CD4-positive, alpha-beta T cell treated with Interleukin-17A for 4 hours (primary cell): ENCODE results near the gene MNAT1.
"Not testable (repeated sequence)": the region's sequence is repeated elsewhere in the genome, so short reads cannot be mapped to it uniquely, and the experiment has no call there.

Experiments
- DNase-seq: peaks from one replicate; pipeline ENCODE4 v3.0.0-alpha.2; 2020; ENCODE audit warnings: mixed read lengths

Gene MNAT1

DNA sequence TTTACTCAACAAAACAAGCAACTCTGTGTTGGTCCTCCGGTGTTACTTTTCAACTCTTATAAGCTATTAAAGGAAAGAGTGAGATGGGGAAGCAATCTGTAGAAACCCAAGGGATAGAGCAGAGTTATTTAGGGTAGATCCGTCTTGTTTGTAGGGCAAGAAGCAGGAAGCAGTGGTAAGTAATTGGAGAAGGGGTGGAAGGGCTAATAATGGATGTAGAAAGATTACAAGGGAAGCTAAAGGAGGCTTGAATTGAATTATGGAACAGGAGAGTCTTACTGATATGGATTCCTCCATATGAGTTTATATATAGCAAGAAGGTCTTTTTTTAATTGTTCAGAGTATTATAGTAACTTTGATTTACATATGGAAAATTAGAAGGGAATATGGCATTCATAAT lies 72.7 kb downstream of the MNAT1 start:
- no peak for DNase-seq

GRCh38 chr14:60807971-60808370 lies 73.4 kb downstream of the MNAT1 start:
- no peak for DNase-seq

DNA sequence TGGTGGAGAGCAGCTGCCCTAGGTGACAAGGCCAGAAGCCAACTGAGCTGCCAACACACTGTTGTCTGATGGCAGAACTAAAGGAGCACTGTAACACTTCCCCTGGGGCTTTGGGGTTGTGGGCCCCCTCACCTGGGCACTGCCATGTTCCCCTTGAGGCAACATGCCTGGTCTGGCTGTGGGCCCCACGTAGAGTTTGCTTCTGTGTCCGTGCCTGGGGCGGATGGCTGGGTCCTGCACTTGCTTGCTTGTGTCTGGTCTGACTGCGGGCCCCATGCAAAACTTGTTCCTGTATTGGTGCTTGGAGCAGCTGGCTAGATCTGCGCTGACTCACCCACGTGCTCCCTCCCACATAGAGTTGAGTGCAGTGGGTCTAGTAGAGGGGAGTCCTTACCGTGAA lies 78.4 kb downstream of the MNAT1 start:
- DNase-seq: no peak

GRCh38 chr14:60815371-60815770 lies 80.8 kb downstream of the MNAT1 start:
- no peak for DNase-seq

- DNase-seq: no peak
These were observed 82.6 kb downstream of the MNAT1 start for GRCh38 chr14:60817113-60817512.

- DNase-seq: no peak
These were observed 85.0 kb downstream of the MNAT1 start for GRCh38 chr14:60819575-60819974.

DNA sequence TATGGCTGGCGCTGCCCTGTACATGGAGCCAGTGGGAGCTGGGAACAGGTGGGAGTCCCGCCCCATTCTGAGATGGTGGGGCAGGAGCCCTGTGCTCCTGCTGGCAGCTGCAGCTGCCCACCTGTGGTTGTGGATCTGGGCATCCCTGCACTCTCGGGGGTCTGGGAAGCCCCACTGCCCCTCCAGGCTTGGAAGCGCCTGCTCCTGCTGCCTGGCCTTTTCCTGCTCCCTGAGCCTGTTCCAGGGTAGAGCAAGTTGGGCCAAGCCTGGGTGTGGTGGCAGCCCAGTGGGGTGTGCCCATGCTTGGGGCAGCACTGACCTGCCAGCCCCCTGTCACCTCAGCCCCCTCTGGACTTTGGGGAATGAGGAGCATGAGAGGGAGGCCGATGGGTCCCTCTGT lies 104.0 kb downstream of the MNAT1 start:
- DNase-seq: no peak

DNA sequence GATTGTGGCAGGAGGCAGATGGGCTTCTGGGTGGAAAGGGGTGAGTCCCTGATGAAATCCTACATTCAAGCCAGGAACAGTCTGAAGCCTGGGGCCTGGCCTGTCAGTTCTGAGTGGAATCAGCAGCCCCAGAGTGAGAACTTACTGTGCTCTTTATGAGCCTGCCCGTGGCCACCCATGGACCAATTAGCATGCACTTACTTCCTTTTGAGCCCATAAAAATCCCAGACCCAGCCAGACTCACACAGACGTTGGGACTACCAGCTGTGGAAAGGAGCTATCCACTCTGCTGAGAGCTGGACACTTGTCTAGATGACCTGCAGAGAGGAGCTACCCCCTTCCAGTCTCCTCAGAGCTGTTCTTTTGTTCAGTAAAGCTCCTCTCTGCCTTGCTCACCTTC lies 104.5 kb downstream of the MNAT1 start:
- no peak for DNase-seq

GRCh38 chr14:60839657-60840056 lies 105.1 kb downstream of the MNAT1 start:
- no peak for DNase-seq

GRCh38 chr14:60840313-60840712 lies 105.8 kb downstream of the MNAT1 start:
- no peak for DNase-seq

GRCh38 chr14:60845523-60845922 lies 111.0 kb downstream of the MNAT1 start:
- no peak for DNase-seq

DNA sequence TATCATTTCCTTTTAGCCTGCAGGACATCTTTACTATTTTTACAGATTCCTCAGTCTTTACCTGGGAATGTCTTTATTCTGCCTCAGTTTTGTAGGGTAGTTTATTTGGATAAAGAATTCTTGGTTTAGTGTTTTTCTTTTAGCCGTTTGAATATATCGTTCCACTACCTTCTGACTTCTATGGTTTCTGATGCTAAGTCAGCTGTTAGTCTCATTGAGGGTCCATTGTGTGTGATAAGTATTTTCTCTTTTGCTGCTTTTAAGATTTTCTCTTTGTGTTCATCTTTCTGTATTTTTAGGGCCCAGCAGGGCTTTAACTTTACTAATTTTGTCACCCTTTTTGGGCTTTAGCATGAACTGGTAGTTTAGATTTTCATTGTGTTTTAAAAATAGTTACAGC lies 113.5 kb downstream of the MNAT1 start:
- DNase-seq: no peak

GRCh38 chr14:60851692-60852091 lies 117.1 kb downstream of the MNAT1 start:
- not testable (repeated sequence) for DNase-seq

DNA sequence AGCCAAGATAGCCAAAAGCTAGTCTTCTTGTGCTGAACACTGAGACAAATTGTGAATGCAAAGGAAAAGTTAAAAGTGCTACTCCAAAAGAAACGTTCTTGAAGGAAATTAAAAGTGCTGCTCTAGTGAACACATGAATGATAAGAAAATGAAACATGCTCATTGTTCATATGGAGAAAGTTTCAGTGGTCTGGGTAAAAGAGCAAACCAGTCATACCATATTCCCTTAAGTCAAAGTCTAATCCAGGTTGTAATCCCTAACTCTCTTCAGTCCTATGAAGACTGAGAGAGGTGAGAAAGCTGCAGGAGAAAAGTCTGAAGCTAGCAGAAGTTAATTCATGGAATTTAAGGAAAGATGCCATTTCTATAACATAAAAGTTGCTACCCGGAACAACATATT lies 121.5 kb downstream of the MNAT1 start:
- no peak for DNase-seq

DNA sequence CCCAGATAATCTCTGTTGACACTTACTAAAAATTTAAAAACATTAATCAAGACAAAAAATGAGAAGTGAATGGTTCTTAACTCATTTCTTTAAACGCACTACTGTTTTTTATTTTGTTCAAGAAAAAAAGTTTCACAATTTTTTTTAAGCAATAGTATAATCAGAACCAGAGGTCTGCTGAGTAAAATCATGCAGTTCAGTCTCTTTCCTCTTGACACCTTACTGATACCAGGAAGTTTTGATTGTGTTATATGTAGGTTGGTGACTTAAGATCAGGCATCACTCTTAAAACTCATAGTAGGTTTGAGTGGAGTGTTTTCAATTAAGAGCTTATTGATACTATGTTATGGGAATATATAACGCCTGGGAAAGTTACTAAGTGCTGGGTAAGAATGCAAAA lies 125.0 kb downstream of the MNAT1 start:
- DNase-seq: no peak

DNA sequence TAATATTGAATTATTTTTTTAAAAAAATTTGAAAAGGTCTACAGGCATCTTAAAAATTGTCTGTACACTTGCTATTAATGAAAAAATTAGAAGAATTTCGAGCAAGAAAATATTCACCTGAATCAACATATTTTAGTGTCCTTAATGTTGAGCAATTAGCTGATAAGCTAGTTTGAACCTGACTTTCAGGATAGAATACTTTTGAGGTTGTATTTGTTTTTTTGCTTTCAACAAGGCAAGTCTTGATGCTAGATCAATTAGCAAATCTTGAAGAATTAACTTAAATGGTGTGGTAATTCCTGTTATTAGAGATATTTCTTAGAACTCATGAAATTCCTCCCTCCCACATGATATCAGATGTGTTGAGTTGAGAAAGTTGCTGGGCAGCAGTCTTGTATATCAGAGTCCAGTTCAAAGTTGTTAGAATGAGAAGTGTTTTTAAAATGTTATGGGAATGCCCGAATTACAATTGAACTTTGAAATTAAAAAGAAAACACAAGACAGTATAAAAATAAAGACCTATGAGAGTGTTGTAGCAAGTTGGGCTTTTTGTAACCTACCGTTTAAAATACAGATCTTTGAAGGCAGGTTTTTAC lies 127.1 kb downstream of the MNAT1 start:
- DNase-seq: no peak

GRCh38 chr14:60862283-60862682 lies 127.7 kb downstream of the MNAT1 start:
- no peak for DNase-seq

GRCh38 chr14:60863249-60863648 lies 128.7 kb downstream of the MNAT1 start:
- DNase-seq: no peak

- DNase-seq: no peak
These were observed 131.0 kb downstream of the MNAT1 start for GRCh38 chr14:60865378-60866127.

DNA sequence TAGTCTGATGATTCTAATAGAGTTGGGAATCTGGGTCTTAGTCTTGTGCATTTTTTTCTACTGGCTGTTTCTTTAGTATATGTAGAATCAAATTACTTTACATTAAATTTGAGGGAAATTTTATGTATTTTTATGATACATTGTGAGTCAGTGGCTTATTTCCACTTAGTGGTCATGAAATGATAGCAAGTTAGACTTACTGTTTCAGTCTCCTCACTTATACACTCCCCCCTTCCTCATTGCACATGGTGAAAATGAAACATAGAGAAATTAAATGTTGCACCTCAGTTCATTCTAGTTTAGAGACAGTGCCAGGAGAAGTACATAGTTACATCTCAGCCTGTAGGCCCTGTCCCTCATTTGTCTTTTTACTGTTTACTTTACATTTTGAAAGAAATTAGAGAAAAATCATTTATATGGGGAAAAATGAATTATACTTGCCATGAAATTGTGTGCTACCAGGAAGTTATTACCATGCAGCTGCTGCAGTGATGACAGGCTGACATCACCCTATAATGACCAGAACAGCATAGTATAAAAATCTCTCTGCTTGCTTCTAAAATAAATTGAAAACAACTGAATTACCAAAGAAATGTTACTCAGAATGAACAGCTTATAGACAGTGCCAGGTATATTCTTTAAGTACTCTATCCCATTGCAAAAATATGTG lies 133.1 kb downstream of the MNAT1 start:
- DNase-seq: no peak

GRCh38 chr14:60878121-60878520 lies 143.6 kb downstream of the MNAT1 start:
- DNase-seq: no peak

- DNase-seq: no peak
These were observed 144.0 kb downstream of the MNAT1 start for GRCh38 chr14:60878536-60878935.

- no peak for DNase-seq
These were observed 147.7 kb downstream of the MNAT1 start for GRCh38 chr14:60882219-60882618.

DNA sequence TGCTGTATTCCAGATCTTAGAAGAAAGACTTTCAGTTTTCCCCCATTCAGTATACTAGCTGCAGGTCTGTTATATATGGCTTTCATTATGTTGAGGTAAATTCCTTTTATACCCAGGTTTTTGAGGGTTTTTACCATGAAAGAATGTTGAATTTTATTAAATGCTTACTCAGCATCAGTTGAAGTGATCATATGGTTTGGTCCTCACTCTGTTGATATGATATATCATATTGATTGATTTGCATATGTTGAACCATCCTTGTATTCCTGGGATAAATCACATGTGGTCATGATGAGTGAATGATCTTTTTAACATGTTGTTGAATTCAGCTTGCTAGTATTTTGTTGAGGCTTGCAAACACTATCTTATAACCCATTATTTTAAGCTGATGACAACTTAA lies 149.6 kb downstream of the MNAT1 start:
- DNase-seq: no peak
